GM21390 (cell line): ENCODE data around the gene MAB21L4.

ENCODE experiments used
- ATAC-seq: cut with Tn5 transposase; IDR thresholded peaks from one replicate; pipeline ENCODE4 v1.9.1; 2021; ENCODE audit not compliant: unreplicated experiment

MAB21L4 gene

GRCh38 chr2:240895656-240896388 lies at the start of gene MAB21L4:
MAB21L4 (minus strand) TSS chr2:240896156; CDS start chr2:240895997, 159 bp downstream.
- ATAC-seq: no peak

DNA sequence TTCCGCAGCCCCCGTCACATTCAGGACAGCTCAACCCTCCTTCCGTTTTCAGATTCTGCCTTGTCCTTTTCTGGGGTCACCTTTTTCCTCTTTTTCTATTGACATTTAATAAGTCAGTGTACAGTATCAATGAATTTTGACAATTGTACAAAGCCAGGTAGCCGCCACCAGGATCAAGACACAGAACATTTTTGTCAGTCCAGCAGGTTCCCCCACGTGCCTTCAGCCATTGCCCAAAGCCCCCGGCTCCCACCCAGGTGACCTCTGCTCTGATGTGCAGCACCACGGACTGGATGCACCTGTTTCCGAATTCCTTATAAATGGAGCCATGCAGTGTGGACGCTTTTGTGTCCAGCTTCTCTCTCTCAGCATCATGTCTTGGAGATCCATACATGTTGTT lies 40.1 kb upstream of the MAB21L4 start:
- no peak for ATAC-seq

DNA sequence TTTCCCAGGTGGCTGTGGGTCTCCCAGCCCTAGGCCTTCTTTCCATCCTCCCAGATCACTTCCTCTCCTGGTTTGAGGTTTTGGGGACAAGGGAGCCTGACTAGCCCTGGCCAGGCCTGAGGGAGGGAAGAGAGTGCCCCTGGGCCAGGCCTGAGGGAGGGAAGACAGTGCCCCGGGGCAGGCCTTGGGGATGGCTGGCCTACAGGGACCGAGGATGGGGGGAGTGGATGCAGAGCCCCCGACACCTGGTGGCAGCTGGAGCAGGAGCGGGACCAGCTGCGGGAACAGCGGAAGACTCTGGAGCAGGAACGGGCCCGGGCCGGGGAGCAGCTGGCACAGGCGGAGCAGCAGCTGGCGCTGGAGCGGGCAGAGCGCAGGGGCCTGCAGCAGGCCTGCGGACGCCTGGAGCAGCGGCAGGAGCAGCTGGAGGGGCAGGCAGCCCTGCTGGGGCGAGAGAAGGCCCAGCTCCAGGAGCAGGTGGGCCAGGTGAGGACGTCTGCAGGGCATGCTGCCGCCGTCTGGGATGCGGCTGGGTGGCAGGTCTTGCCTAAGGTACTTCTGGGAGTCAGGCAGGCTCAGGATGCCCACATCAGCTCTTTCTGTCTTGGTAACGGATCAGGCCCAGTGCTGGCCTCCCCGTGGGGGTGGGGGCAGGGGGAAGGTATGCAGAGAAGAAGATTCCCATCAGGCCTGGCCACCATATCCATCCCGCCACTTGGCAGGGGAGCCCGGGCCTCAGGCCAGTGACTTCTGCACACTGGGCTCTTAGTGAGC lies 39.3 kb upstream of the MAB21L4 start:
- ATAC-seq: no peak

DNA sequence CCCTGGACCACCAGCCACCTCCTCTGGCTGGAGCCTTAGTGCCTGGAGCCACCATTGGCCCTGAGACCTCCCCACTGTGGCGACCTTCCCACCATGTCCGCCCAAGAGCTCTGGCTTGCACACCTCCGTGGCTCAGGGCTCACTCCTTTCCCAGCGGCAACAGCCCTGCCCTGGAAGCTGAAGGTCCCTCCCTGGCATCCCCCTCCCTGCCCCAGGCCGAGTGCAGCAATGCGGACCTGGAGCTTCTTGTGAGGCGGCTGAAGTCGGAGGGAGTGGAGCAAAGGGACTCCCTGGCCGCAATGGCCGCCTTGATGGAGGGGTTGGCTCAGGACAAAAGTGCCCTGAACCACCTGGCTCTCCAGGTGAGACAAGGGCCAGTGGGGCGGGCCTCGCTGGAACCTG lies 38.7 kb upstream of the MAB21L4 start:
- ATAC-seq: no peak

- no peak for ATAC-seq
These were observed 38.2 kb upstream of the MAB21L4 start for GRCh38 chr2:240933966-240934700.

GRCh38 chr2:240933048-240933965 lies 37.4 kb upstream of the MAB21L4 start:
- no peak for ATAC-seq

DNA sequence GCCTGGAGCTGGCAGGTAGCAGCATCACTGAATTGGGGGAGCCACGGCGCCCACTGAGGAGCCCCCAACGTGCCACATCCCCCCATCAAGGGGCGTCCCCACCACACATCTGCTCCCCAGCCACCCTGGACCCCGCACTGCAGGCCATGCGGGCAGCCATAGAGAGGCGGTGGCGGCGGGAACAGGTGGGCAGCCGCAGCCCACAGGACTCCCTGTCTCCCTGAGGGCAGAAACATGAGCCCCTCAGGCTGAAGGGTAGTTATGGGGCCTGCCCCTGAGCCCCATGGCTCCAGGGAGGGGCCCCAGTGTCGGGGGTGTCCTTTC lies 36.7 kb upstream of the MAB21L4 start:
- no peak for ATAC-seq

- ATAC-seq: no peak
These were observed 36.2 kb upstream of the MAB21L4 start for GRCh38 chr2:240932001-240932723.

DNA sequence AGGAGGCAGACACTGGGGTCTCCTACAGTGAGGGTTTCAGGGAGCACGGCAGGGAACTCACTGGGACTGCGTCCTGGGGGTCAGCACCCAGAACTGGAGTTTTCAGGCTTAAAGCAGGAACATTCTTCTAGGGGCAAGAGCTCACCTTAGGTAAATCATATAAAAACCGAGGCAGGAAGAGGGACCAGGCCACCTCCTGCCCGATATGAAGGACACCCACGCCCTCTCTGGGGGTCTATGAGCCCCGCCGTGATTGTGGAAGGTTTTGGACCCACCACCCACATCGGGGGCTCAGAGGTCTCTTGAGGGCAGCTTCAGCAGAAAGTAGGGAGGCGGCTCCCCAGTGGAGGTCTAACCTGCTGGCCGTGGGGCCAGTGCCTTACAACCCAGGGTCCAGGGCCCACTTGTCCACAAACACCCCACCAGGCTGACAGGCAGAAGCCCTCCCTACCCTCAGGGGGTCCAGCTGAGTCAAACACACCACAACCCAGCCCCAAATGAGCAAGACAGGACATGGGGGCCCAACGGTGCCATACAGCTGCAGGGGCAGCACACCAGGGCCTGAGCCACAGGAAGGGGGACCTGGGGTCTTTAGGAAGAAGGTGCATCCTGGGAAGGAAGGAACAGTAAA lies 35.5 kb upstream of the MAB21L4 start:
- ATAC-seq: no peak

DNA sequence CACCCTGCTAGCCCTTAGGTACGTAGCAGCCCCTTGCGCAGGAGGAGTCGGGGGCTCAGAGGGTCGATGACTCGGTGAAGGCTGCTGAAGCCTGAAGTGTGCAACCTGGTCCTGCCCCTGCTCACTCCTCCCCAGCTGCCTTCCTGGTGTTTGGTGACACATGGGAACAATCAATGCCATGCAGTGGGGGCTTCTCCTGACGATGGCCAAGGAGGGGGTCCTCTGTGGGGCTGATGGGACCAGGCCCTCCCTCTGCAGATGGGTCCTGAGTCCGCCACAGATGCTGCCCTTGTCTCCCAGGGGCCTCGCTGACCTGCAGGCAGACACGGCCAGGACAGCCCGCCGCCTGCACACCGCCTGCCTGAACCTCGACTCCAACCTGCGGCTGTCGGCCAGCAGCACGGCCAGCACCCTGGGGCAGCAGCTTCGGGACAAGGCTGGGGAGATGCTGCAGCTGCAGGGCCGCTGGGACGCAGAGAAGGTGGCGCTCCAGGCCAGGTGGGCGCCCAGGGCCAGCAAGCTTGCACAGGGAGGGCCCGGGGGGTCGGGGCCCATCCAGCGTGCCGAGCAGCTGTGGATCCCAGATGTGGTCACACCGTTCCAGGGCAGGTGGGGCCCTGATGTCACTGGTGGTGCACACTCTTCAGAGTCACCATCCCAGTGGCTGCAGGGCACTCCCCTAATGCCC lies 34.8 kb upstream of the MAB21L4 start:
- no peak for ATAC-seq

GRCh38 chr2:240930096-240930630 lies 34.2 kb upstream of the MAB21L4 start:
- ATAC-seq: no peak

DNA sequence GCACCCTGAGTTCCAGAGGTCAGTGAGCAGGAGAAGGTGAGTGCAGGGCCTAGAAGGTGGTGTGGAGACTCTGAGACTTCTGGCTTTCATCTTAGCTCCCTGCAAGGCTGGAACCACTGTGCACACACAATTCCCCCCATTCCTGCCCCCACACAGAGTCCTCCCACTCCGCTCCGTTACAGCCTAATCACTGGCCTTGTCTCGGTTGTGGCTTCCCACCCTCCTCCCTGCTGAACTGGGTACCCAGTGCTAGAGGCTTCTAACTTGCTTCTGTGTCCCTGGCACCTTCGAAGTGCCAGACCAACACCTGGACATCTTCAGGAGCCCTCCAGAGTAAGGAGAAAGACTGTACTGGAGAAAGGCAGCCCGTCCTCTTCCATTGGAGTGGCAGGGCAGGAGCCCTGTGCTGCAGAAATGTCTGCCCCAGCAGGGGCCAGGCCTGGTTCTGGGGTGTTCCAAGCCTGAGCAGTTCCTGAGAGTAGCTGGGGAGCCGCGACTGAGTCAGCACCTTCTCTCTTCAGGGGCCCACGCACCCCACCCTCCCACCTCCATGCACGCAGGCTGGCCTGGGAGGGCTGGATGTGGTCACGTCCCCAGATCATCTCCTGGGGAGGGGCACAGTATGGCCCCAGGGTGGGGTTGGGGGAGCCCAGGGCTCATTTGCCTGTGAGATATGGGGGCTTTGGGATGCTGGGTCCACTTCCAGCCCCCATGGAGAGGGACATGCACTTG lies 33.6 kb upstream of the MAB21L4 start:
- no peak for ATAC-seq

DNA sequence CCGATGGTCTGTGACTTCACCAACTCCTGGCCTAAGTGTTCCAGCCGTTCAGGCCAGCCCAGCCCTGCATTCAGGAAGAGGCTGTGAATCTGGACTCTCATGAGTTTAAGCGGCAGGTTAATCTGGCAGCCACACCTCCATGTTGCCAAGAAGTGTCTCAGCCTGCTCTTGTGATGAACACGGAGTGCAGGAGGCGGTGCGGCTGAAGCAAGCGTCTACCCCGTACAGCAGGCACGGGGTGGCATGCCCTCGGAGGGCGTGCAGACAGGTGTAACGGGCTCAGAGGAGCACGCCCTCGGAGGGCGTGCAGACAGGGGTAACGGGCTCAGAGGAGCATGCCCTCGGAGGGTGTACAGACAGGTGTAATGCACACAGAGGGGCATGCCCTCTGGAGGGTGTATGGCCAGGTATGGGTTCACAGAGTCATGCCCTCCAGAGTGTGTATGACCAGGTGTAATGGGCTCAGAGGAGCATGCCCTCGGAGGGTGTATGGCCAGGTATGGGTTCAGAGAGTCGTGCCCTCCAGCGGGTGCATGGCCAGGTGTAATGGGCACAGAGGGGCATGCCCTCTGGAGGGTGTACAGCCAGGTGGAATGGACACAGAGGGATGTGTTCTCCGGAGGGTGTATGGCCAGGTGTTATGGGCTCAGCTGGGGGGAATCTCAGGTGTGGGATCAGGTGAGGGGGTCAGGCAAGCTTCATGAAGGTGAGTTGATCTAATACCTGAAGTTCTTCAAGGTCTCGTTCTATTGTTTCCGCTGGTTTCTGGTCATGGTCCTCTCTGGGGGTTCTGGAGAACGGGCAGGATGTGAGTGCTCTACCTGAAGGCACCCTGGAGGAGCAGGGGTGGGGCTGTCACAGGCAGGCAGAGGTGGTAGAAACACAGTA lies 32.8 kb upstream of the MAB21L4 start:
- no peak for ATAC-seq

DNA sequence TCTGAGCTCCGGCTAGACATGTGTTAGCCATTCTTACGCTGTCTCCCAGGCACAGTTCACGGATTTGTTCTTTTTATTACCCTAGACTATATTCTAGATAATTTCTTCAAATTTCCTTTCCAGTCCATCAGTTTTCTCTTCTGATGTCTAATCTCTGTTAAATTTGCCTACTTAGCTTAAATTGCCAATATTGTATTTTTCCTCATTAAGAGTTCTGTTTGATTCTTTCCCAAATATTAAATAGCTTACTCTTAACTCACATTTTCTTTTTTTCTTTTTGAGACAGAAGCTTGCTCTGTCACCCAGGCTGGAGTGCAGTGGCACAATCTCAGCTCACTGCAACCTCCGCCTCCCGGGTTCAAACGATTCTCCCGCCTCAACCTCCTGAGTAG lies 31.4 kb upstream of the MAB21L4 start:
- ATAC-seq: no peak

GRCh38 chr2:240926516-240927389 lies 30.8 kb upstream of the MAB21L4 start:
- ATAC-seq: no peak
